Daoy (cell line): ENCODE results near the gene GFOD1. TPM values are rescaled to one million over a fixed set of nuclear protein-coding genes. Genes with fewer than 3 reads are reported as not detected.

ENCODE experiments used
- DNase-seq: peaks from one replicate; pipeline ENCODE4 v3.0.0-alpha.2; 2015; ENCODE audit warnings: low read depth
- total RNA-seq: library from RNA; depleted of rRNA; stranded (reverse); fragments of >200 nt; shearing (Covaris generic); gene quantifications from 2 replicates; pipeline ENCODE4 v1.2.3, GENCODE V29; 2014

The GFOD1 gene
- total RNA-seq, 1 experiment from 2014 or later = 4.5 TPM

GRCh38 chr6:13425943-13426931, 61.2 kb downstream of the GFOD1 start:
- peak; percentile 68 for DNase-seq

GRCh38 chr6:13425270-13425873, 62.0 kb downstream of the GFOD1 start:
- no peak for DNase-seq

- DNase-seq = no peak
Observed at GRCh38 chr6:13423252-13423651, 64.1 kb downstream of the GFOD1 start.

- DNase-seq = peak; percentile 30
Observed at GRCh38 chr6:13422681-13423221, 64.6 kb downstream of the GFOD1 start.

DNA sequence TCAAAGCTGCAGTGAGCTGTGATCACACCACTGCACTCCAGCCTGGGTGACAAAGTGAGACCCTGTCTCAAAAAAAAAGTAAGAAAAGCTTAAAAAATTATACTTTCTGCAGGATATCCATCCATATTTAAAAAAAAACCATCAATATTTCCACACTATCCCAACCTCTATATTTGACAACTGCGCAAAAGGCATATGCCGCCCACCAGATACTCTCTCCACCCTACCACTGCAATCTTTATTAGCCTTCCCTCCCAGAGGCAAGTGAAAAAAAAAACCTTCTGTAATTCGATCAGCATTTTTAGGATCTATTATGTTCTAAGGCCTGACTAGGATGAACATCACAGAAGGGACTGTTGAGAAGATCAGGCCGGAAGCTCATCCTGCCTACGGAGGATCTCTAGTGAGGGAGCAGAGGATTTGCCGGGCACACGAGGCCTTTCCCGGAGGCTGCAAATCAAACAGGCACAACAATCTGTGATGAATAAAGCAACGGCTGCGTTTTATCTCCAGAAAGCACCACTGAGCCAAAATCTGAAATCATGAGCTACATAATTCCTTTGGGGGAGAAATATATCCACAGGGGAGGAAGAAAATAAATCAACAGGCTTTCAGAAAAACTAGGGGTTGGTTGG, 65.9 kb downstream of the GFOD1 start:
- DNase-seq = no peak

GRCh38 chr6:13420269-13420668, 67.1 kb downstream of the GFOD1 start:
- DNase-seq = no peak

- no peak for DNase-seq
Observed at GRCh38 chr6:13419422-13420195, 67.8 kb downstream of the GFOD1 start.

GRCh38 chr6:13418844-13419243, 68.6 kb downstream of the GFOD1 start:
- no peak for DNase-seq

DNA sequence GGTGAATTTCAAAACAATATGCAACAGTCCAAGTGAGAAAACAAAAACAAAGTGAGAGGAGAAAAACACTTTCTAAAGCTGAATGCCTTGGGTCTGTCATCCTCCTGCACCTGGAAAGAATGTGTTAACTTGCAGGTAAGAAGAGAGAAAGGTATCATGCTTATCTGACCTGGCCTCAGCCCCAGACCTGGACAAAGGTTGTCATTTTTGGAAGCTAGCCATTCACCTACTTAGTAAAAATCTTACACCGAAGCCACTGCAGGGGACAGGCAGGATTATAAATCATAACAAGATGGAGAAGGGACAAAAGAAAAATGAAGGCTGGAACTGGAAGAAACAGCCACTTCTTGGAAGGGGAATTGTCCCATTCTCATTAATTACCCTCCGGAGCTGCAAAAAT, 69.4 kb downstream of the GFOD1 start:
- no peak for DNase-seq

- no peak for DNase-seq
Observed at GRCh38 chr6:13417431-13417830, 70.0 kb downstream of the GFOD1 start.

DNA sequence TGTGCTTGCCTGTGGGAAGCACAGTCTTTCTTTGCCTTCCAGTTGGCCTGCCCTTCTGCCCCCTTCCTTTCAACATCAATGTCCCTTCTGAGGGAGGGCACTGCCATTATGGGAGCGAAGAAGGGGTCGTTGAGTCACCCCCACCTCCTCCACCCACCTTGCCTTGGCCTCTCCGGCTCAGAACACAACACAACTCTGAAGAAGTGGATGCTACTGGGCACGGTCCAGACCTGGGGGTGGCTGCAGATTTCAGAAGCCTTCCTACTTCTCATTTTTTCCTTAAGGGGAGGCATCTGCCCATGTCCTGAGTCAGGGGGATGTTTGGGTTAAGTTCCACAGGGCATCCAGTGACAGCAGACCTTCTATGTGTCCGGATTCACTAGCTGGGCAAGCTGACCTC, 72.1 kb downstream of the GFOD1 start:
- DNase-seq = no peak

DNA sequence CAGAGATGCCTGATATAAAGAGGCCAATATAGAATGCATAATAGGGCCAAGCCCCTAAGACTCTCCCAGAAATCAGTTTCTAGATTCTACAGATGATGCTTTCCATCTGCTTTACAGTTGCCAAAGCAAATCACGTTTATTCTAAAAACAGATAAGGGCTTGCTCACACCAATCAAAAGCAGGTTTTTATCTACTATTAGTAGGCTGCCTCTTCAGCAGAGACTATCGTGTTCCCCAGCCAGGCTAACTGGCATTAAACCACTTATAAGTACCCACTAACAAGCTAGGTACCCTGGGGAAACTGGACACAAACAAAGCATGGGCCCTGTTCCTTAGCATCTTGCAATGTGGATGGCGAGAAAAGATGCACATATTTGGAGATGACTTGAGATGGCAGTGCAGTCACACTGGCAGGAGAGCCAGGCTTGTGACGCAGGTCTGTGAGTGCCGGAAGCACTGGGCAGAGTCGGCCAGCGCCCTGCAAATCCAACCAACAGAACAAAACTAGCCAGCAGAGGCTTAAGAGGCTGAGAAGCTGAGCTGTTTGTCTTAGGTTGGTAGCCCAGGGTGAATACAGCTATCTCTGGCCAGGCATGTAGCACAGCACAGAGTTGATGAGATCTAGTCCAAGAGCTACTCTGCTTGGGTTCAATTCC, 73.4 kb downstream of the GFOD1 start:
- DNase-seq = no peak

- DNase-seq = no peak
Observed at GRCh38 chr6:13413466-13413862, 73.9 kb downstream of the GFOD1 start.

DNA sequence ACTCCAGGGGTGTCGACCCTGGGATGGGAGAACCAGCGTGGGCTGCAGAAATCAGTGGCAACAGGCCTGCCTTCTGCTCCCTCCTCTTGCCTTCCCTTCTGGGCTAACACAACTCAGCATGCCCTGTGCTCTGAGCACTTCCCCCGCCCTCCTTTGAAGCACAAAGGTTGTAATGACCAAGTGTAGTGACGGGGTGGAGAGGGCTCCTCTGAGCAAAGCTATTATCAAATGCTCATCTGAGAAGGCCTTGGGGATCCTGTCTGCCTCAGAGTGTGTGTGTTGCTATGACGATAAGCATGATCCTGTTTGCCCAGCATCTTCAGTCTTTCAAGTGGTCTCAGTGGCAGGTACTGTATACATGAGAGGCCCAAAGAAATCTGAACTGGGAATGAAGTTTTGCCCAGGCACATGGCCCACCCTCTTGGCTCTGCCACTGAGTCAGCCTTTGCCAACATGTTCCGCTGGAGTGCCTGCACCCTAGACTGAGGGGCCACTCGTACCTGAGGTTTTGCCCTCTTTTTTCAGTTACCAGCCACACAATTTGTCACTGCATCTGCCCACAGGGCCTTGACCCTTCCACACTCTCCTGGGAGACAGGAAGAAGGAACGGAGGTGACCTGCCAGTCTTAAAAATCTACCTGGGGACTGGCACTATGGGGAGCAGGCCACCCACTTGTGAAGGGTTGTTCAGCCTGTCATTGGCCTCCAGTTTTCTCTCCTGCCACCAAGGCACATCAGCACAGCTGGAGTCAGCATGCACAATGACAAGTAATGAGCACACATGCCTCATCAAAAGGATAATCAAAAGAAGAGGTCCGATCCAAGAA, 74.5 kb downstream of the GFOD1 start:
- no peak for DNase-seq

GRCh38 chr6:13412211-13412610, 75.2 kb downstream of the GFOD1 start:
- DNase-seq = no peak

GRCh38 chr6:13411484-13411883, 75.9 kb downstream of the GFOD1 start:
- DNase-seq = no peak

DNA sequence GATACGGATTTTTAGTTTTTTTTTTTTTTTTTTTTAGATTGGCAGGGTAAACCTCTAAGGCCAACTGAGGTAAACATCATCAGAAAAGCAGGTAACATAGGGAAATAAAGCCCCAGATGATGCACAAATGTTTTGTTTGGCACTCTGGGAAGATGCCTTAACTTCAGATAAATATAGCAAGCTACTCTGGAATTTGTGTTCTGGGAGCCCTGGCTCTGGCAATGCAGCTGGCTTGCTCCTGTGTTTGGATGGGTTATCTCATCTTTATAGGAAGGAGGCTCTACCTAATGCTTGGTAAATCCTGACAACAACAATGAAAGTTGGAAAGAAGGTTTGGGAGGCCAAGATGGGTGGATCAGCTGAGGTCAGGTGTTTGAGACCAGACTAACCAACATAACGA, 77.4 kb downstream of the GFOD1 start:
- DNase-seq = no peak

DNA sequence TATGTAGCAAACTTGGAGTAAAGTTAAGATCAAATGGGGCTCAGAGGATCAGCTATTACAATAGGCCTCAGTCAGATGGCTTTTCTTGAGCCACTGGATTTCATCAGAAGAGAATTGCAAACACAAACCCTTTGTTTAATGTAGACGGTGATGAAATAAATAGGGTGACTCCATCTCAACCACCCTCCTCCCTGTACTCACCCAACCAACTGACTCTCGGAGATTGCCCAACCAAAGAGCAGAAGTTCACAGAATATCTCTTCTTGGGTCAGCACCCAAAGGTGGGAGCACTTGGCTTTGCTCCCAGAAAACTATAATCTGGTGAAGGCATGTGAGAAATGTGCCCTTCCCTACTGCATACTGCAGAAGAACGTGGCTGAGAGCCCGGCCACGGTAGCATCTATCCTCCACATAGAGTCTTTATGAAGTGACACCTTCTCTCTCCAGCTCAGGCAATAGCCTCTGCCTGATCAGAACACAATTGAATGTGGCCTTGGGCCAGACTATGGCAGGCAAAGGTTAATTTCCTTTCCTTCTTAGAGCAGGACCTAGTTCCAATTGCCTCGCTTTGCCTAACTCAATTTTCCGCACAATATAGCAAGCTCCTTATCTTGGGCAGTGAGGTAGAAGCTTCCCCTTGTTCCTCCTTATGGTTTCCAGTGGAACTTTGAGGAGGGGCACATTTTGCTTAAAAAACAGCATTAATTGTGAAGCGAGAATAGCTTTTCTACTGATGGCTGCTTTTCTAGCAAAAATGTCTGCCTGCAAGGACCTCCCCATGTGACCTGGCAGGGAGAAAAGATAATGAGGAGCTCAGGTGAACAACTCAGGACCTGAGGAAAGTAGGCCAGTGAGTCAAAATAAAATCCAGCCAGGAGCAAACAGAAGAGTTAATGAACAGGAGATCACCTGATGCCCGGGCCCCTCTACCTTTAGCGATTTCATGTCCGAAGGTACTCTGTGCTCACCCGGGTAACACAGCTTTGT, 79.4 kb downstream of the GFOD1 start:
- no peak for DNase-seq

DNA sequence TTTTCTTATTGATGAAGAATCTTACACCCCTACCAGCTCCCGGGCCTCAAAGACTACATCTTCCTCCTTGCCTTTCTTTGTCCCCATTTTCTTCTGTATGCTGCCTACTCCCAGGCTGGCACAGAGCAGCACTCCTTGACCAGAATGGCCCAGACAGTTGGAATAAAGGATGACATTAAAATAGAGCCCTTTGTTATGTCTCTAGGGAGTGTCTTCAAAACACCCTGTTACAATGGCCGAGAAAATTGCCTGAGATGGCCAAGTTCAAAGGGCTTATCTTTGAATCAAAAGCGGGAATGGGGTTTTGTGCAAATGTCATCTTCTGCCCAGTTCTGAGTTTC, 80.1 kb downstream of the GFOD1 start:
- no peak for DNase-seq
